T47D (cell line): ENCODE data around the gene AGK.
"Not testable (repeated sequence)": the region's sequence is repeated elsewhere in the genome, so short reads cannot be mapped to it uniquely, and the experiment has no call there.

Source experiments
- DNase-seq, 2 experiments: peaks; one replicate each; pipeline versions ENCODE4 v3.0.0 to v3.0.0-alpha.2; 2011 to 2012; ENCODE audit warnings: low read depth in 1 of 2, low spot score in 1 of 2
- JUND ChIP-seq: IDR thresholded peaks from 2 replicates; pipeline ENCODE4 v1.6.1; 2012; ENCODE audit warnings: low read depth
- in situ Hi-C: cut with HindIII; loops from 2 replicates; pipeline ENCODE4 v1.10.0; 2016; ENCODE audit warnings: low sequenced_read_pairs, low pct_unique_long_range_greater_than_20kb

AGK gene

DNA sequence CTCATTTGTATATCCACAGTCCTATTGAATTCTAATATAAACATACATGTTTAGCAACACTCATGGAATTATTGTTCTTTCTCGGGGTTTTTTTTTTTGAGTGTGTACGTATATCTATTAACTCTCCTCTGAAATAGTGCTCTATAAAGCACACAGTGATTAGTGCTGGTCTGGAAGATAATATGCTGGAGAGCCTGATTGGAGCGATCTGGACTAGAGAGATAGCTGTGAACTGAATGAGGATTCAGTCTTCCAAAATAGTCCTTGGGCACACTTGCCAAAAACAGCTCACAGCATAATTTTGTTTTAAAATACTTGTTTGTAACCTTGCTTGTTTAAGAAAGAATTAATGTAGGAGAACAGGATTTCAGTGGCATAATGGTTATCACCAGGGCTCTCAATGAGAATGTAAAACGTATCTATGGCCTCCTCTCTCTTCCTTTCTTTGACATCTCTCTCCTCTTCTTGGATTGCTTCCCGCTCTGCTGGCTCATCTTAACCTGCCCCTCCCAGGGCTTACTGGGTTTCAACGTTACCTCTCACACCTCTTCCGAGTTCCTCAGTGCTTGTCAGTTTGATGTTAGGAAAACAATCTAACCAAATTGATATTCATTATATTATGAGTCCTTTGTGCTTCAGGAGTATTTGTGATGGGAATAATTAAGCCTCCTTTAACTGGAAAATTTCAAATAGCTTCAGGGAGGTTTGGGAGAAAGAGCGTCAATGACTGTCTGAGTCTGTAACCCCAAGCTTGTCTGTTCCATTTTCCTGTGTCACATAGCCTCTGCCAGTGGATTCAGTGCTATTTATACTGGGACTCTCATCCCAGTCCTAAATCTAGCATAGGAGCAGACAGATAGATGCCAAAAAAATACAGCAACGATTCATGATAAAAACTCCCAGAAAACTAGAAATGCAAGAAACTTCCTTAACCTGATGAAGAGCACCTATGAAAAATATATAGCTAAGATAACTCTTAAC lies 16.2 kb upstream of the AGK start:
- no peak for TF ChIP-seq JUND
- in situ Hi-C loops = no loop called here
- no peak for DNase-seq

DNA sequence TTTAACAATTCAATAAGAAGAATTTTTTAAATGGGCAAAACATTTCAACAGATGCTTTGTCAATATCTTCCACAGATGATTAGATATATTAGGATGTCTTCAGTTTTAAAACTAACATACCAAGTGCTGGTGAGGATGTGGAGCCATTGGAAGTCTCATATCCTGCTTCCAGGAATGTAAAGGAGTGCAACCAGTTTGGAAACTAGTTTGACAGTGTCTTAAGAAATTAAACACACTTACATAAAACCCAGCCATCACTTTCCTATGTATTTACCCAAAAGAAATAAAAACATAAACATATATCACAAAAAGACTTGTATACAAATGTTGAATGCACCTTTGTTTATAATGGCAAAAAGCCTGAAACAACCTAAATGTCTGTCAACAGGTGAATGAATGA lies 13.3 kb upstream of the AGK start:
- DNase-seq = peak in 1 of 2 experiments; percentile 86
- no peak for TF ChIP-seq JUND
- in situ Hi-C loops = no loop called here

DNA sequence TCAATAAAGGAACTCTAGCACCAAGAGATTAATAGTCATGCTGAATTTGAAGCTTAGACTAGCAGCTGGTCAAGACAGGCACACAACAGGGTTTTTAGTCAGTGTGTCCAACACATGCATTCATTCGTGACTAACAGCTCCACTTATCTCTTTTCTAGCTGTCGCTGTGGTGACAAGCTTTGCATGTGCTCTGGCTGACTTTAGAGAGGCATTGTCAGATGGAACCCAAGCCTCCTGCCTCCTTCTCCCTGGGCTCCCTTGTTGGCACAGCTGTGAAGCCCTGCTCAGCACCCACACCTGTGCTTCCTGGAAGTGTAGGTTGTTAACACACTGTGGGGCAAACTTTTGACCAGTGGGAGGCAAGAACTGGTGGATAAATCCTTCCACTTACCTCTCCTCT lies 9.8 kb upstream of the AGK start:
- TF ChIP-seq JUND = no peak
- in situ Hi-C loops = no loop called here
- DNase-seq = no peak

DNA sequence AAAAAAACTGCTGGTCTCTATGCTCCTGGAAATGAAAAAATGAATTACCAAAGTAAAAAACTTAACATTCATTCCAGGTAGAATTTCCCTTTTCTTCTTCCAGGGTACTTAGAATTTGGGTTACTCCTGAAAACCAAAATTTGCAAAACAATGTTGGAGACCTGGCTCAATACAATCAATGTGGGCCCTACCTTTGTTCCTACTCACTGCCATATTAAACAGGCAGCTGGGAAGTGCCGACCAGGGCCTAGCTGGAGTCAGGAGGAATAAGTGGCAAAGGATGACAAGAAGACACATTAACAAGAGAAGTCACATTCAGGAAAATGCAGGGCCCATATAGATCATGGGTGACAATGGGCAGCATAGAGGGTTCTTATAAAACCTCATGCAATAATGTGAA lies 6.4 kb upstream of the AGK start:
- TF ChIP-seq JUND = no peak
- no peak for DNase-seq
- in situ Hi-C loops = no loop called here

DNA sequence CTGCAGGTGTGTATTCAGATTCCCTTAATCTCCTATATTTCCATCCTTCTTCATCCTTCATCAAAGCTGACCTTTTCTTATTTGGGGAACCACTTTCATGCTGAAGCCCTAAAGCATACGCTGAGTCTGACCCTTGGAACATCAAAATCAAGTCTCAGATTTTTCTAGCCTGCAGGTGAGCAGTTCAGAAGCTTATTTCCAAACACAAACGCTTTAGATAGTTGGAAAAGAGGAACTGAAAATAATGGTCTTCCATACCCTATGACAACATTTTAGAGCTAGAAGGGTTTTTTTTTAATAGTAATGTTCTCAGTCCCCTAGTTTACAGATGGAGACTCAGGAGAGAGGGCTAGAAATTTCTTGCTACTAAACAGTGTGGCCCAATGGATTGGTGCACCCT lies 1.6 kb upstream of the AGK start:
- TF ChIP-seq JUND = no peak
- in situ Hi-C loops = no loop called here
- DNase-seq = no peak

DNA sequence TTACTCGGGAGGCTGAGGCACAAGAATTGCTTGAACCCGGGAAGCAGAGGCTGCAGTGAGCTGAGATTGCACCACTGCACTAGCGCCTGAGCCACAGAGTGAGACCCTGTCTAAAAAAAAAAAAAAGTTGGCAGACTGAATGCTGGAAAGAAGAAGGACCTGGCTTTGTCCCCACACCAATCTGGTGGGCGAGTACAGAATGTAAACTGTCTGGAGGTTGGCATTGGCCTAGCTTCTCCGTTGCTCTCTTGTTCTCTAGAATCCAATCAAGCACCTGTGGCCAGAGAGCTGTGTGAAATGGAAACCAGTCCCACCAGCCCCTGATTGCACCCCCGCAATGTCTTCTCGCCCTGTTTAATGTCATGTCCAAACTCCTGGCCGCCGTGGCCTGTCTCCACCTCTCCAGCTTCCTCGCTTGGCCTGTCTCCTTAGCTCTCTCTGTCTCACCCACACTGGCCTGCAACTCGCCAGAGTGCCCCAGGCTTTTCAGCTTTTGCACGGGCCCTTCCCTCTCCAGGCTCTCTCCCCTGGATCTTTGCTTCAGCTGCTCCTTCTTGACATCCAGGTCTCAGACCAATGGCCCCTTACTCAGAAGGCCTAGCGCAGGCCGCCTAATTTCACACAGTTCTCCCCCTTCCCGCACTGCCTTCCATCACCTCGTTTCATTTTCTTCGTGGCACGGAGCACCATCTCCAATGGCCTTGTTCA lies 670 bp upstream of the AGK start:
- in situ Hi-C loops = no loop called here
- peak in 1 of 2 experiments; percentile 2 for DNase-seq

DNA sequence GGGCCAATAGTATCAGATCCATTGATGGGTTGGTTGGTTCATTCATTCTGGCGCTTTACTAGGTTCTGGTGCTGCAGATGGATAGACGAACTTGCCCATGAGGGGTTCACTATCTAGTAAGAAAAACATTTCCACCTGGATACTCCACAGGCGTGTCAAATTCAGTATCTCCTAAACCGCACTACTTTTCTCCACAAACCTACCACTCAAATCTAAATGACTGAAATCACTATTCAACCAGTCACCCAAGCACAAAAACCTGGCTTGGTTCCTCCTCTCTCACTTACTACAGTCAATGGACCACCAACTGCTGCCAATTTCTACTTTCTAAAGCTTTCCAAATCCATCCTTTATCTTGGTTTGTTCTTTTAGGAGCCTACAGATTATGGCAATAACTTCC lies 572 bp downstream of the AGK start:
- no peak for TF ChIP-seq JUND

More for the DNA sequence above, 670 bp upstream of the AGK start:
- no peak for TF ChIP-seq JUND

DNA sequence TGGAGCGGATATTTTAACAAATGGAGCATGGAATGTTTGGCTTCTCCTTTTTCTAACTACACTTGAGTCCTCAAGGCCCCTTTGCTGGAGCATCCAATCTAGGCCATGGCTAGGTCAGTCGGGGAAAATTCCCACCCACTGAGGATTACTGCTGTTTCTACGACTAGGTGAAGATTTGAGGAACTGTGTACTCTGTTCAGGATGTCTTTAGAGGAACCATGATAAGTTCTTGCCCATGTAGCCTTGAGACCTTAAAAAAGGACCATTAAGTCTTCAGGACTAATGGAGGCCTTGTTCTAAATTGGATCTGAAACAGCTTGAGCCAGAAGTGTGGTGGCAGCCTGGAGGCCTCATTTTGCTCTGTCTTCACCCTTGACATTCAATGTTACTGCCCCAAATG lies 6.2 kb downstream of the AGK start:
- in situ Hi-C loops = no loop called here
- no peak for TF ChIP-seq JUND
- DNase-seq = no peak

More for the DNA sequence above, 572 bp downstream of the AGK start:
- DNase-seq = no peak
- in situ Hi-C loops = no loop called here

DNA sequence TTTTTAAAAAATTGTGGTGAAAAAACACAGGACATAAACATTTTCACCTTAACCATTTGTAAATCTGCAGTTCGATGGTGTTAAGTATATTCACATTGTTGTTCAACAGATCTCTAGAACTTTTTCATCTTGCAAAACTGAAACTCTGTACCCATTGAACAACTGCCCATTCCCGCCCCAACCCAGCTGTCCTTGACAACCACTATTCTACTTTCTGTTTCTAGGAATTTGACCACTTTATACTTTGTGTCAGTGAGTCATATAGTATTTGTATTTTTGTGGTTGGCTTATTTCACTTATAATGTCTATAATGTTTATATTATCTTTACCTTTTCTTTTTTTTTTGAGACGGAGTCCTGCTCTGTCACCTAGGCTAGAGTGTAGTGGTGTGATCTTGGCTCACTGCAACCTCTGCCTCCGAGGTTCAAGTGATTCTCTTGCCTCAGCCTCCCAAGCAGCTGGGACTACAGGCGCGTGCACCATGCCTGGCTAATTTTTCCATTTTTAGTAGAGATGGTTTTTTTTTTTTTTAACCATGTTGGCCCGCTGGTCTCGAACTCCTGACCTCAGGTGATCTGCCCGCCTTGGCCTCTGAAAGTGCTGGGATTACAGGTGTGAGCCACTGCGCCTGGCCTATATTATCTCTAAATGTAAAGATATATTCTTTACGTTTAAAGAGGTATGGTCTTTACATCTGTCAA lies 6.8 kb downstream of the AGK start:
- in situ Hi-C loops, DNase-seq: not testable (repeated sequence)

DNA sequence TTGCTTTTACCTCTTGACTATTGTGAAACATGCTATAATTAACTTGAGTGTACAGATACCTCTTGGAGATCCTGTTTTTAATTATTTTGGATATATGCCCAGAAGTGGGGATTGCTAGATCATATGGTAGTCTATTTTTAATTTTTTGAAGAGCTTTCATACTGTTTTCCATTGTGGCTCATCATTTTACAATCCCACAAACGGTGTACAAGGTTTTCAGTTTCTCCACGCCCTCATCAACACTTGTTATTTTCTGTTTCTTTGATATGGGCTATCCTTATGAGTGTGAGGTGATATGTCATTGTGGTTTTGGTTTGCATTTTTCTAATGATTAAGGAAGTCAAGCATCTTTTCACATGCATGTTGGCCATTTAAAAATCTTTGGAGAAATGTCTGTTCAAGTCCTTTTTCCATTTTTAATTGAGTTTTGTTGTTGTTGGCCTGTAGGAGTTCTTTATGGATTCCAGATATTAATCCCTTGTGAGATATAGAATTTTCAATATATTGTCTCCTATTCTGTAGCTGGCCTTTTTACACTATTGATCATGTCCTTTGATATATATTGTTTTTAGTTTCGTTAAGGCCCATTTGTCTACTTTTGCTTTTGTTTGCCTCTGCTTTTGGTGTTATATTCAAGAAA lies 7.5 kb downstream of the AGK start:
- in situ Hi-C loops = no loop called here
- no peak for TF ChIP-seq JUND
- no peak for DNase-seq

DNA sequence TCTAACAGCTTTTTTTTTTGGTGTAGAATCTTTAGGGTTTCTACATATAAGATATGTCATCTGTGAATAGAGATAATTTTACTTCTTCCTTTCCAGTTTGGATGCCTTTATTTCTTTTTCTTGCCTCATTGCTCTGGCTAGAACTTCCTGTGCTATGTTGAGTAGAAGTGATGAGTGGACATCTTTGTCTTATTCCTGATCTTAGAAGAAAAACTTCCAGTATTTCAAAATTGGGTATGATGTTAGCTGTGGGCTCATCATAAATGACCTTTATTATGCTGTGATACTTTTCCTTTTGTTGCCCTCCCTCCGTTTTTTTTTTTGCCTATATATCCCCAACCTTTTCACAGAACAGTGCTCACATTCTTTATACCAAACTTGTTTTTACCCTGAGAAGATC lies 8.8 kb downstream of the AGK start:
- no peak for DNase-seq
- in situ Hi-C loops = no loop called here
- no peak for TF ChIP-seq JUND

DNA sequence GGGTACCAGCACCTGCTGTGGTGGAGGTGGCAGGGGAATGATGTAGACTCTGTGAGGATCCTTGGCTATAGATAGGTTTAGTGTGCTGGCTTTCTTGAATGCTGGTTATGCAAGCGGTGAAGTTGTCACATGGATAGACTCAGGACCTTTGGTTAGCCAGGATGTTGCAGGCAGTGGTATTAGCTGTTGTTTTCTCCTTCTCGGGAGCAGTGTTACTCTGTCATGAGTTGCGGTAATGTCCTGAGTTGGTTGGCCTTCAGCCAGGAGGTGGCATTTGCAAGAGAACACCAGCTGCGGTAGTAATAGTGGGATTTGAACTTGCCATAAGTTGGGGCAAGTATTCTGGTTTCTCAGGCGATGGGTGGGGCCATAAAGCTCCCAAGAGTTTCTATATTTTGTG lies 10.8 kb downstream of the AGK start:
- TF ChIP-seq JUND = no peak
- in situ Hi-C loops = no loop called here
- DNase-seq = no peak
